GM18502 (cell line): ENCODE data around the gene SYNPO2.
"Not testable (repeated sequence)": the region's sequence is repeated elsewhere in the genome, so short reads cannot be mapped to it uniquely, and the experiment has no call there.

Experiments used
- ATAC-seq: cut with Tn5 transposase; IDR thresholded peaks from one replicate; pipeline ENCODE4 v1.9.1; 2021; ENCODE audit warnings: mild to moderate bottlenecking; ENCODE audit not compliant: unreplicated experiment, poor library complexity

SYNPO2 gene

DNA sequence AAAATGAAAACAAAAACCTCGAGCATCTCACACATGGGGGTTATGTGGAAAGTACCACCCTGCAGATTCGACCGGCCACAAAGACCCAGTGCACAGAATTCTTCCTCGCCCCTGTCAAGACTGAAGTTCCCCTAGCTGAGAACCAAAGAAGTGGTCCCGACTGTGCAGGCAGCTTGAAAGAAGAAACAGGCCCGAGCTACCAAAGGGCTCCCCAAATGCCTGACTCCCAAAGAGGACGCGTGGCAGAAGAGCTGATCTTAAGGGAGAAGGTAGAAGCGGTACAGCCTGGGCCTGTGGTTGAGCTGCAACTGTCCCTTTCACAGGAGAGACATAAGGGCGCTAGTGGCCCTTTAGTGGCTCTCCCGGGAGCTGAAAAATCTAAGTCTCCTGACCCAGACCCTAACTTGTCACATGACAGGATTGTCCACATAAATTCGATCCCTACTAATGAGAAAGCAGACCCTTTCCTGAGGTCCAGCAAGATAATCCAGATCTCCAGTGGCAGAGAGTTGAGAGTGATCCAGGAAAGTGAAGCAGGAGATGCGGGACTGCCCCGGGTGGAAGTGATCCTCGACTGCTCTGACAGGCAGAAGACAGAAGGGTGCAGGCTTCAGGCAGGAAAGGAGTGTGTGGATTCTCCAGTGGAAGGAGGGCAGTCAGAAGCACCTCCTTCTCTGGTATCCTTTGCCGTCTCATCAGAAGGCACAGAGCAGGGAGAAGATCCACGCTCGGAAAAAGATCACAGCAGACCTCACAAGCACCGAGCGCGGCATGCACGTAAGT is 138.2 kb downstream of the SYNPO2 start:
- ATAC-seq: no peak

DNA sequence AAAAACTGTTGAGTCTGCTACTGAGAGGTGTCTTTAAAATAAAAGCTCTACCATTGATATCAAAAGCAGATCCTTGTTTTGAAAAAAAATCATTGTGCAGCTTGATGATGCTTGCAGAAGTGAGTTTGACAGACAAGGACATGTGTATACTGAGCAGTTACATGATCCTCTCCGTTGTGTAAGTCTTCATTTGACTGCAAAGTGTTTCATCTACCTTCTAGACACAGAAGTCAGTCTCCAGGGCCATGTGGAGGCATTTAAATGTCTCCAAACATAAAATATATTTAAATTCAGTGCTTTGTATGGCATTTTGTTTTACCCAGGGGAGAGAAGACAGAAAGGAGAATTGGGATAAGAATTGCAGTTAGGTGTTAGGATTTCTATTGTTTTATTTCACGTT is 139.2 kb downstream of the SYNPO2 start:
- ATAC-seq: no peak

DNA sequence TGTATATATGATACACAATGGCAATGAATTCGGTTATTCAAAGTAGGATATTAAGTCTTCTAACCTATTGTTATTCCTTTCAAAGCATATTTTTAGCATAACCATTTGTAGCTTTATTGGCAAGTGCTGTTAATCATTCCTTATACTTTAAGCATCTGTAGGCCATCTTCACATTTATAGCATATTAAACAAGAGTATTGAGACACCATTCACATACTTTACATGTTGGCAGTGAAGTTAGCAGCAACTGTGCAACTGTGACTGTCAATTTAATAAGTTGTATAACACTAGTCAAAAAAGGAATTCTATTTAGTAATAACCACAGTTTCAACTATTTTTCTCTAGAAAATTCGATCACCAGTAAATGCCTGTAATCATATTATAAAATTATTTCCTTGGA is 139.6 kb downstream of the SYNPO2 start:
- no peak for ATAC-seq

DNA sequence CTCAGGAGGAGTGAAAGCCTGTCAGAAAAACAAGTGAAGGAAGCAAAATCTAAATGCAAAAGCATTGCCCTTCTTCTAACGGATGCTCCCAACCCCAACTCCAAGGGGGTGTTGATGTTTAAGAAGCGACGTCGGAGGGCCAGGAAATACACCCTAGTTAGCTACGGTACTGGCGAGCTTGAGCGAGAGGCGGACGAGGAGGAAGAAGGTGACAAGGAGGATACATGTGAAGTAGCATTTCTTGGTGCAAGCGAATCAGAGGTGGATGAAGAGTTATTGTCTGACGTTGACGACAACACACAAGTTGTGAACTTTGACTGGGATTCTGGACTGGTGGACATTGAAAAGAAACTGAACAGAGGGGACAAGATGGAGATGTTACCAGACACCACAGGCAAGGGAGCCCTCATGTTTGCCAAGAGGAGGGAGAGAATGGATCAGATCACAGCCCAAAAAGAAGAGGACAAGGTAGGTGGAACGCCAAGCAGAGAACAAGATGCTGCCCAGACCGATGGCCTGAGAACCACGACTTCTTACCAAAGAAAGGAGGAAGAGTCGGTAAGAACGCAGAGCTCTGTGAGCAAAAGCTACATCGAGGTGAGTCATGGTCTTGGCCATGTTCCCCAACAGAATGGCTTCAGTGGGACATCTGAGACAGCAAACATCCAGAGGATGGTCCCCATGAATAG is 141.3 kb downstream of the SYNPO2 start:
- ATAC-seq: no peak

DNA sequence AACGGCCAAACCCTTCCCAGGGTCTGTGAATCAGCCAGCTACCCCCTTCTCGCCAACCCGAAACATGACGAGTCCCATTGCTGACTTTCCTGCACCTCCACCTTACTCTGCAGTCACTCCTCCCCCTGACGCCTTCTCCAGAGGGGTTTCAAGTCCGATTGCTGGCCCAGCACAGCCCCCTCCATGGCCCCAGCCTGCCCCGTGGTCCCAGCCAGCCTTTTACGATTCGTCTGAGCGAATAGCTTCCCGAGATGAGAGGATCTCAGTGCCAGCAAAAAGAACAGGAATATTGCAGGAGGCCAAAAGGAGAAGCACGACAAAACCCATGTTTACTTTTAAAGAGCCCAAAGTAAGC is 141.9 kb downstream of the SYNPO2 start:
- ATAC-seq: no peak

DNA sequence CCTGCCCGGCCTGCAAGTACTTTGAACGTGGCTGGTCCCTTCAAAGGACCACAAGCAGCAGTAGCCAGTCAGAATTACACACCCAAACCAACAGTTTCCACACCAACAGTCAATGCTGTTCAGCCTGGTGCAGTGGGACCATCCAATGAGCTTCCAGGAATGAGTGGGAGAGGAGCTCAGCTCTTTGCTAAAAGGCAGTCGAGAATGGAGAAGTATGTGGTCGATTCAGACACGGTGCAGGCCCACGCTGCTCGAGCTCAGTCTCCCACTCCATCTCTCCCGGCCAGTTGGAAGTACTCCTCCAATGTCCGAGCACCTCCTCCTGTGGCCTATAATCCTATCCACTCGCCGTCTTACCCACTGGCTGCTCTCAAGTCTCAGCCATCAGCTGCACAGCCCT is 142.6 kb downstream of the SYNPO2 start:
- no peak for ATAC-seq

DNA sequence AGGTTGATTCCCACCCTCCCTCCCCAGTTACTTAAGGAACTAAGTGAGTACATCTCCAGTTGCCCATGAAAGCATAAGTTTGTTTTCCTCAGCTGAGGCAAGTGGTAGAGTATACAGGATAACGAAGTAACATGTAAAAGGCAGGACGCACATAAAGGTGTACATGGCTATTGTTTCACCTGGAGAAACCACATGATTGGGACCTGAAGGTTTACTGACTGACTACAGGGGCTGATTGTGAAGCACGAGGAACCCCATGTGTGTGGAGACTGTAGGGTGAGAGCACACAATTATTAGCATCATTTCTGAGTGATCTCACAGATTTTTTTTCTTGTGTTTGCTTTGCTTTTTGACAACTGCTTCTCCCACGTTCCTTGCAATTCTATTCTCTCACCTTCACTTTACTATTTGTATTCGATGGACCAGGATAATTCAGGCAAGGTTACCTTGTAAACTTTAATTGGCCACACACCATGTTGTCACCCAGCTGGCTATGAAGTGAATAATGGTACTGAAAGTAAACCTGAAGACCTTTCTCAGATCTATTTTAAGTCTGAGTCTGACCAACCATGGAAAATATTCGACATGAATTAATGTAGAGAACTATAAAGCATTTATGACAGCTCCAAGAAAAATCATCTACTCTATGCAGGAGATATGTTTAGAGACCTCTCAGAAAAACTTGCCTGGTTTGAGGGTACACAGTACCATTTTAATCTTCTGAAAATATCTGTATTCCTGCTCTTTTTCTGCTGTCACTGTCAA is 144.4 kb downstream of the SYNPO2 start:
- ATAC-seq: peak; percentile 56

DNA sequence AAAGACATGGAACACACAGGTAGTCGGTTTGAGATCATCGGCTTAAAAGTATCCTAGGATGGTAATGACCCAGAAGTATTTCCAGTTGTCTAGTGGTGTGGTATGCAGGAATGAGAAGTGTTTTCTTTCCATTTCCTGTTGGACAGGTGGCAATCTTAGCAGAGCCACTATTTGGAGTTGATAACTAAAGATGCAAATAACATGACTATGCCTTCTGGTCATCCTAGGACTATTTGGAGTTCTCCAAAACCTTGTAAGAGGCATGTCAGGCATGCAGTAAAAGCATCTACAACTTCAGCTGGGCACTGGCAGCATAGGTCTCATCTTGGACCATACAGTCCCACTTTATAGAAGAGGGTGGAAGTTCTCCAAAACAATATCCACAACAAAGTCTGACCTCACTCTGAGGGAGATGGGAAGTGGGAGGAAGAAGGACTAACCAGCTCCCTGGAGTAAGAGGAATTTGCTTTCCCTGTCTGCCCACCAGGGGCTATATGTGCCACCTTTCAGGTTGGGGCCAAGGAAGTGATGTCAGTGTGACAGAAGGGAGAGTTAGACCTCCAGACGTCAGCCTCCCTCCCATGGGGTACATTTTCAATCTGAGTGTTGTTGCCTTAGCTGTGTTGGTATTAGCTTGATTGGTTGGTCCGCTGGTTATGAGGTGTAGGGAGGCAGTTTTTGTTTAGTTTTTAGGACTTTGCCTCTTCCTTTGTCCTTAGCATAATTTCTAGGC is 145.8 kb downstream of the SYNPO2 start:
- ATAC-seq: no peak

DNA sequence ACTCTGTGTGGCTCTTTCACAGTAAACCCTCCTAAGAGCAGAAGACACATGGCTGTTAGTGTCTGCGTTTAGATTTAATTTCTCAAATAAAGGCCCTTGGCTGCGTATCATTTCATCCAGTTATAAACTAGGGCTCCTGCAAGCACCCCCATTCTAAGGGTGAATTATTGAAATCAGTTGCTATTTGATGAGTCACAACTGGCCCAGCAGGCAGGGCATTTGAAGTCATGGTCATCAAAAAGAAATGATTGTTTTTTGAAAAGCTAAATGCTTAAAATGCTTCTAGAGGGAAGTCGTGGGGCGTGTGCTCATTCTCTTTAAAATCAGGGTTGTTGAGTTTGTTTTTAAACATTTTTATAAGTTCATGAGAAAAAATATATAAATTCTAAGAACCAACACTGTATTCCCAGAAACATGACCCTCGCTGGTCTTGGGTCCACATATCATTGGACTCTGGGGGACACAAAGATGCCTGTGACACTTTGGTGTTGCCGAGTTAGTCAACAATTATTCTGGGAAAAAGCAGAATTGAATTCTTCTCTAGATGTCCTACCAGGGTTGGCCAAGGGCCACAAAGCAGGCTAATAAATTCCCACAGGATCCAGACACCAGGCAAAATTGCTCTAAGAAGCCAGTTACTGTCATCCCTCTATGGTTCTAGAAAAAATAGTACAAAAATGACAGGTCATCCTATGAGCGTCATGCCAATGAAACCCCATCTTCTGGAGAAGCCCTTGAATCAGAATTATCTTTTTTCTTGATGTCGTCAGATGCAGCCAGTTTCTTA is 147.5 kb downstream of the SYNPO2 start:
- ATAC-seq: no peak

DNA sequence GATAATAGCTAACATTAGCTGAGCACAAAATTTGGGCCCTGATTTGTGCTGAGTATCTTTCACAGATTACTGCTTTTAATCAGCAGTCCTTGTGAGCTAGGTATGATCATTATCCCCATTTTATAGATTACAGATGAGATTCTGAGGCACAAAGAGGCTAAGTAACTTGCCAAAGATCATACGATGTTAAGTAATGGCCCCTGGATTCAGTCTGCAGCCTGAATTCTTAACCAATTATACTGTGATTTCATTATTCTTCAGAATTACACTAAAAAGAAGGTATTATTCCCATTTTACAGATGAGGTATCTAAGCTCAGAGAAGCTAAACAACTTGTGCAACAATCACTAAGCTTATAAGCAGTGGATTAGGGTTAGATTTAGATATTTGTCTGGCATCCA is 149.1 kb downstream of the SYNPO2 start:
- ATAC-seq: no peak

DNA sequence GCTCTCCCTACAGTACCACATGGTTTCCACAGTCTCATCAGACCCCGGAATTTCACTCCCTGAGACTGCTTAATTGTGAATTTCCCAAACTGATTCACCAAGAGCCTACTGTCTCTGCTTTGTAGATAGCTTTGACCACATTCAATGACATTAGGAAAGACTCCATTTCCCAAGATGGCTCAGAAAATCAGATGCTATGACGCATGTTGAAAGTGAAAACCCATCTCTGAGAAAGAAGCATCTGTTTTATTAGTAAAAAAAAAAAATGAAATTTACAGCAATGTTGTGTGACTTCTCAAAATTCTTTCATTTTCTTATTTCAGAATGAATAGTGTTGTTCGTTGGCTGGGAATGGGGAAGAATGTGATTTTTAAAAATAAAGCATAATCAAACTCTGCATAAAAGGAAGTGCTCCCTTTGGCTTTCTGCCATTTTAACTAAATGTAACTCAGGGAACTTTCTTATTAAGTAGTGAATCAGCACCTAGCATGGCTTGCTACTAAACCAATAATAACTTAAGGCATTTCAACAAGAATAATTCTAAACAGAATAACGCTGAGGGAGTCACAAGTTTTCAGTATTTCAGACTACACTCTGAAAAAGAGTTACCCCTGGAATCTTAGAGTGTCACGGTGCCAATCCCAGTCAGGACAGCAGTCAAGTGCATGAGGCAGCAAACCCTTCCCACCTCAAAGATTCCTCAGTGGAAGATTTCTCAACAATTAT is 149.6 kb downstream of the SYNPO2 start:
- peak; percentile 59 for ATAC-seq

DNA sequence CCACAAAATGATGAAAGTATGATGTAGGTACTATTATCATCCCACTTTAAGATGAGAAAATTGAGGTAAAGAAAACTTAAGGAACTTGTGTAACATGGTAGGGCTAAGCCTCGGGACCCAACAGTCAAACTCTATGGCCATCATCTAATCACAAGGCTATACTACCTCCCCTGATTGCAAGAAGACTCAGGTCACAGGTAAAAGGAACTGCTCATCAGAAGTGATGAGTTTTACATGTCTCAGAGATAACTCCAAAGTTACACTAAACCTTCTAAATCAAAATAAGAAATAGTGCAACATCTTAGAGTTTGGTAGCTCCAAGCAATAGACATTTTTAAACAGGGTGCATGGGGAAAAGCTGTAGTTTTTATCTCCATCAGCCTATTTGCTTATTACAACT is 150.5 kb downstream of the SYNPO2 start:
- ATAC-seq: no peak

DNA sequence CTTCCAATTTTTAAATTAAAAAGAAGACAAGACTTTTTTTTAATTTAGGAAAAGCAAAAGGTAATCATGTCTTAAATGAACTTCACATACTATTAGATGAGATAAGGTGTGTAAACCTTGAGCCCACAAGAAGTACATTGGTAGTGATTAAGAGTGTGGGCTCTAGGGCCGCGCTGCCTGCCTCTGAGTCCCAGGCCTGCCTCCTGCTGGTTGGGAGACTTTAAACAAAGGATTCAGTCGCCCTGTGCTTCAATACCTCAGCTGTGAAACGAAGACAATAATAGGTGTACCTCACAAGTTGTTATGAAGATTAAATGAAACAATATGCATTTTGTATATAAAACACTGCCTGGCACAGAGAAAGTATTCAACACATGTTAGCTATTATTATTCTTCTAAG is 151.1 kb downstream of the SYNPO2 start:
- ATAC-seq: no peak

DNA sequence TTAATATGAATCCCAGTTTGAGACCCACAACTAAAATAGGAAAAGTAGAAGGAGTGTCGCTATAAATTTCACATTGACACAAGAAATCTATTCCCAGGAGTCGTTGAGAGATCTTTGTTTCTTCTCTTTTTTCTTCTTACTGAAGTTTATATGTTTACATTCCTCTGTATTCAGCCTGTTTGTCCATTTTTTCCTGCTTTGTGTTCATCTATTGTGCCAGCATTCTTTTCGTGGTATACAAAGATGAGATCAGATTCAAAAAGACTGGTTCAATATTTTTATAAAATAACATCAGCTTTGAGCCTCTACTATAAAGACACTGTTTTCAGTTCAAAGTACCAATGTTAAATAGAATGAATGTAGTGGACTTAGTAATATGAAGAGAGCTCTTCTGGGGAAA is 151.6 kb downstream of the SYNPO2 start:
- ATAC-seq: no peak

DNA sequence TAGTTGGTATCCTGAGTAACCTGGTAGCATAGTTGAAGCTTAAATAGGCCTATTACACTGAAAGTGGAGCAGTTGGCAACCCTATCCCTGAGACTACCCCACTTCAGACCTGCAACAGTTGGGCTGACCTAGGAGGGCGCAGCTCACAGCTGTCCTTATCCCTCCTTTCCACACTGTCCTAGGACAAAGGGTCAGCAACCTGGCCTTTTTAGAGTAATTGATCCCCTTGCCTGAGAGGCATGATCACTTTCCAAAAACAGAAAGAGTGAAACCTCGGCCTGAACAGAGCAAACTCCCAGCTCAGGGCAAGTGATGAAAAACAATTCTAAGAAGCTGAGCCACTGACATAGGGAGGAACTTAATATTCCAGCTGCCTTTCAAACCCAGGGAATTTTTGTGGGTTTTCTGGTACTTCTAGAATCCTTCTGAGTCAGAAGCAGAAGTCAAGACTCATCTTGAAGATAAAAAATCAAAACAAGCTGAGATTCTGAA is 152.1 kb downstream of the SYNPO2 start:
- no peak for ATAC-seq

DNA sequence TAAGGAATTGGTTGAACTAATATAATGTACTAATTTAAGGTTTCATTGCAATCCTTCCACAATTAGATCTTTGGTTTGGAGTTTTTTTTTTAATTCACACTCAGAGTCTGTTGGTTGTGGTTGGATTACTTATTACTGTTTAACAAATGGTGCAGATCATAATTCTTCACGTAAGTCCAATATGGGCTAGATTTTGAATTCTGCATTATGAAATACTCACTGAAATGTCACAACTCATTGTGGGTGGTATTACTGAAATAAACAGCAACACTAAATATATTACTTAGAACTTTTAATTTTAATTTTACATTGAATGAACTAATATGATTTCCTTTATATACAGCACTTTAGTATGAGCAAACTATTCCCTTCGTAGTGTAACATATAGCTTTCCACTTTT is 152.7 kb downstream of the SYNPO2 start:
- ATAC-seq: no peak

DNA sequence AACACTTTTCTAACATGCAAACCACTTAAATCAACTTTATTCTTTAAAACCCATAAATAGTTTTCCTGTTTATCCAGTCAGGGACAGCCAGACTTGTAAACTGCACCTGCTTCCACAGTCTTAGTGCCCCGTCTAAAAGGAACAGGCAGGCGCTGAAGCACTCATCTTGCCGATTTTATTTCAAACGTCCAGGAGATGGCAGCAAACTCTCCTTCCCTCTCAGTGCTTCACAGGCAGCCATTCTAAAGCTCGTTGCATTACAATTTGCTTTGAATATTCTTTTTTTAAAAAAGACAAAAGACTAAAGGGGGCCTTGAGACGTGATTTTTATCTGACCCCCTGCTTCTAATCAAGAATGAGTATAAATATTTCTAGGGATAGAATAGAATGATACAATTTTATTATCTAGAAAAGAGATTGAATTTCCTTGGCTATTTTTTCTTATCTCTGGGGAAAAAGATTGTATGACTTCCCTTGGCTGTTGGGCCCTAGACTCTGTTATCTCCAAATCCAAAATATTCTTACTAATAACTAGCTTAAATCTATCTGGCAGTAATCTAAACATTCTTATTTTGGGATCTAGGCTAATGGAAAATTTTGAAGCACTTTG is 153.4 kb downstream of the SYNPO2 start:
- peak; percentile 84 for ATAC-seq

DNA sequence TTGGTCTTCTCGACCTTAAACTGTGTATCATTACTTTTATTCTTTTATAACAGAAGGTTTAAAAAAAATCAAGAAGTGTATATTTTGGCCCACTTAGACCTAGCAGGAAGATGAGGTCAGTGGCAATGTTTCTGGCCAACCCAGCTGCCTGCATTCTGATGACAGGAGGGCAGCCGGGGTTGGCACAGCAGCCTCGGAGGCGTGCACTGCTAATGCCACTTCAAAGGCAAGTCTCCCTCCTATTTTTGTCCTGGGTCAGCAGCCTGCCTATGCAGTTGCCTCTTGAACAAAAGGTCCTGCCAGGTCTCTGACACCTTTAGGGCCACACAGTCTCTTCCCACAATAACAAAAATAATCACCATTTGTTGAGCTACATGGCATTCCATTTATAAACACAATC is 157.6 kb downstream of the SYNPO2 start:
- no peak for ATAC-seq

DNA sequence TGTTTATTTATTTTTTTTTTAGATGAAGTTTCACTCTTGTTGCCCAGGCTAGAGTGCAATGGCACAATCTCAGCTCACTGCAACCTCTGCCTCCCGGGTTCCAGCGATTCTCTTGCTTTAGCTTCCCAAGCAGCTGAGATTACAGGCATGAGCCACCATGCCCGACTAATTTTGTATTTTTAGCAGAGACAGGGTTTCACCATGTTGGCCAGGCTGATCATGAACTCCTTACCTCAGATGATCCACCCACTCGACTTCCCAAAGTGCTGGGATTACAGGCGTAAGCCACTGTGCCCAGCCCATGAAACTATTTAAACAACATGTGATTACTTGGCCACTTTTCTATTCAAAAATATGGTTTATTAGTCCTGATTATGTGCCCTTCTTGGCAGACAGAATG is 158.4 kb downstream of the SYNPO2 start:
- not testable (repeated sequence) for ATAC-seq
